Measurements from ENCODE around the gene SYT2.

SYT2 gene

DNA sequence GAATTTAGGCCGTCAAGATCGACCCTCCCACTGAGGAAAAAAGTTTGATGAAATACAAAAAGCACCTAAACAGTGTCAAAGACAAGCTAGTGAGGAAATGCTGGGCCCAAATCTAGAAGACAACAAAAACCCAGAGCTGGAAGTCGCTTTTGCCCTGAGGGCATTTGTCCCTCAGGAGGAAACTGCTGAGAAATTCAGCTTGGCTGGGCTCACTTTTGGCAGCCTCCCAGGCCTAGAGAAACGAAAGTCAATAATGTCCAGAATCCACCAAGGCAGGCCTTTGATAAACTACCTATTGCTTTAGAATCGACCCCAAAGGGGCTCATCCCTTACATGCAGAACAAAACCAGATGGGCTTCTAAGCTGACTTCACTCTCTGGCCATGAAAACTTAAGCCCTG lies 38.9 kb downstream of the SYT2 start:
- DNase-seq, result peak in 1 of 2 experiments; percentile 48

DNA sequence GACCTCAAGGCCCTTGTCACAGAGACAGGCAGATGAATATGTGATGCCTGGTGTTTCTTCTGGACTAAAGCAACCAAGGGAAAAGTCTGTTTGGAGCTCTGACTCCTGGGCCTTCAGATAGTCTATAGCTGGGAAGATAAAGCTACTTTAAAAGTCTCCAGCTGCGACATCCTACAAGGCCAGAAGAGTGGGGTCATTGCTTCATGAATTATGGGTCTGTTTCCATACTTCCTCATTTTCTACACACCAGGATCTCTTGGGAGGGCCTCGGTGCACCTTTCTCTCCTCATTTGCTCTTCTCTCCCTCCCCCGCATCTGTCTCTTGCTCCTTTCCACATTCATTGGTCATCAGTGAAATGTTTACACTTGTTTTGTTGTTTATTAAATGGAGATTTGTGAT lies 44.8 kb downstream of the SYT2 start:
- no peak for DNase-seq

DNA sequence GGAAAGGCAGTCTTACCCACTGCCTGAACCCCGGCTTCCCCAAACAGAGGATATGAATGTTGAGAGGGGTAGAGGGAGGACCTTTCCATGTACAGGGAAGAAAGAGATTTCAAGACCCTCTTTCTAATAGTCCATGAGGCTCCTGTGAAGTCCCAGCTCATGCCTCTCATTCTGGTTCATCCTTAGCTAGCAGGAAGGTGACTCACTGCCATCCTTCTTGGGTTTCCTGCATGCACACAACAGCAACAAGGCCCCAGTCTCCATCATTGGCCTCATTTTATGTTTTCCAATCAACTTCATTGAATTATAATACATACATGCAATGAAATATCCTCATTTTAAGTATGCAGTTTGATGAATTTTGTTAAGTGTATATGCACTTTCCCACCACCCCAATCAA lies 46.2 kb downstream of the SYT2 start:
- no peak for DNase-seq

DNA sequence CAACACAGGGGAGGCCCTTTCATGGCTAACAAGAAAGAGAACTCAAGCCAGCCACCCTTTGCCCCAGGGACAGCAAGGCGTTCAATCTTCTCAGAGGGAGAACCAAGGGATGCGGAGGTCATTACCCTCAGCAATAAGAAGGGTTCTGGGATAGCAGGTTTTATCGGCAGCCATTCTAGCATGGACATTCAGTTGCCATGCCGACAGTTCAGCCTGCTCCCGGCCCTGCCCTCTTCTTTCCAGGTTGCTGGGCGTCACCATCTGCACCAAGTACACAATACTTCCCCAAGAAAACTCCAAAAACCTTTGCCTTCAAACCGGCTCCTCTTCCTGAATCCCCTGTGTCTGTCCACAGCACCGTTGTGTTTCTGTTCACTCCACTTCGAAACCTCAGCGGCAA lies 47.1 kb downstream of the SYT2 start:
- no peak for DNase-seq

DNA sequence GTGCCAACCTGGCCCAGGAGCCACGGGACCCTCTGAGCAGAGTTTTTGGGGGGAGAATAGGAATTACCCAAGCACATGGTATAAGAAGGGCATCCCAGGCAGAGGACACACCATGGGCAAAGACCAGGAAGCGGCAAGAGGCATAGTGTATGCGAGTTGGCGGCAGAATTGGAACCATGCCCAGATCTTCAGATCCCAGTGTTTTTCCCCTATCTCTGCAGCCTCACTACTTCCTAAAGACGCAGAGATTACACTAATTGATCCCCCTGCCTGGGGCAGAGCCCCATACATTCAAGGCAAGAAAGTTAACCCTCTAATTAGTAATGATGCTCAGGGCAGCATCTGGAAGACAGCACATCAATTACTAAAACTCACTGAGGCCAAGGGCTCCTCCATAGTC lies 48.2 kb downstream of the SYT2 start:
- peak in 1 of 2 experiments; percentile 50 for DNase-seq

DNA sequence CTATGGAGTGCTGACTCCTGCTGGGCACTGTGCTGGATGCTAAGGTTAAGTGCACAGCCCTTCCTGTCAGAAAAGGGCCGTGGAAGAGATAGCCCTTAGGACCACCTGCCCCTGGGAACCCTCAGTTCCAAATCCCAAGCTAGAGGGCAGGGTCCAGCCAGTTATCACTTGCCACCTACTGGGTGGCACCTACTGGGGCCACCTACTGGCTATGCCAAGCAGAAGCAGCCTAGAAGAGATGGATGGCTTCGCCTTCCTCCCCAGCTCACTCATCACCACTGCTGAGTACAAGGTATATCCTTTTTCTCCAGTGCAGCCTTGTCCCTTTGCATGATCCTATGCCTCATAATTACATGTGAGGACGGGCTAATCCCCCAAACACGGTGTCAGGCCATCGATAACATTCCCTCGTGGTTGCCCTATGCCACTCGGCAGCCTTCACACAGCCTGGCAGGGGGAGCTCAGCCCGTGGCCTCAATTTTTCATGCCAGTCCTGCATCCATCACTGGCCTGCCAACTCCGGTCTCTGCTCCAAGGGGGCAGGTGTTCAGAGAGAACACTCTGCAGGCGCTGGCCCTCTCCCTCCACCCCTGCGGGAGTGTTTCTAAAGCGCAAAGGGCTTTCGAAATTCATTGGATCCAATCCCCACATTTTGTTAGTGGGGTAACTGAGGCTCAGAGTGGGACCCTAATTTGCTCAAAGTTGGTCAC lies 49.0 kb downstream of the SYT2 start:
- no peak for DNase-seq

DNA sequence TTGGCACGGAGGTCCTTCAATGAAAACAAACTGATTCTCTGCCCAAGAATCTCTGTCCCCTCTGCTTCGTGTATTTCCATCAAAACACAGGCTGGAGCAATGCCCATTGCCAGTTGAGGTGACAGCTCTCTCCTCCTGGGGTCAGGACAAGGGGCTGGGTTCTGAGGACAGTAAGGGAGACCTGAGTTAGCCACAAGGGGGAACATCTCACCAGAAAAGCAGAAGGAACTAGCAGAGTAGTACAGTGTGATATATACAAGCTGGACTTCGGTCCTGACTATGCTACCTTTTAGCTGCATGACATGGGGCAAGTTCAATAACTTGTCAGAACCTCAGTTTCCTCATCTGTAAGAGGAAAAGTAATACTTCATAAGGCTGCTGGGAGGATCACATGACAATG lies 50.3 kb downstream of the SYT2 start:
- DNase-seq, result no peak

DNA sequence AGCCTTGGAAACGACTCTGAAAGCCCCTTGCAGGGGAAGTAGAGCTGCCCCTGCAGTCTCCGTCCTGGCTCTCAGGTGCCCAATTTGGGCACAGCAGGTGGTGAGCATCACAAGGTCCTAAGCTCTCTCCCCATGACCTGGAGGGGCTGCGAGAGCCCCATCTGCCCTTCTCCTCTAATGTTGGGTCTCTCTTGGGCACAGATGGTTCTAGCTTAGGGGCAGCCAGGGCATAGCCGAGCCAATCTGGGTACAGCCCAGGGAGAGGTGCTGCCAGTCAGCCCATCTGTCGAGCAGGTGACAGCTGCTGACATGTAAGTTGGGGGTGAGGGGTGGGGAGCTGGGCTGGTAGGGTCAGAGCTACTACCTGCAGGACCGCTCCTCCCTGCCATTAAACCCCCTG lies 50.7 kb downstream of the SYT2 start:
- DNase-seq, result peak in 1 of 2 experiments; percentile 70

DNA sequence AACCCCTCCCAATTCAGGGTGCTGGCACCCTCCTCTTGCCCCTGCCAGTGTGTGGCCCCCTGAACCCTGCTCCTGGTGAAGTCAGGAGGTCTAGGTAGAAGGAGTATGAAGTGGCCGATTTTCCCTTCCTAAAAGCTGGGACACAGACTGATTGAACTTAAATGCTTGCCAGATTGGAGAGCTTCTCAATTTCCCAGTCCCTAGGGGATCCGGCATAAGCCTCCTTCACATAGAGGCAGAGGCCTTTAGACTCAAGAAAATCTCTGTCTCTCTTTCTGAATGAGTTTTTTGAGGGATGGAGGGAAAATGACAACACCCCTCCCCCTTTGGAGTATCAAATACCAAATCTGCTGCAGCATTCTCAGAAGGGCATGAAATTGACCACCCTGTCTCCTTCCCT lies 51.5 kb downstream of the SYT2 start:
- peak in 1 of 2 experiments; percentile 34 for DNase-seq

DNA sequence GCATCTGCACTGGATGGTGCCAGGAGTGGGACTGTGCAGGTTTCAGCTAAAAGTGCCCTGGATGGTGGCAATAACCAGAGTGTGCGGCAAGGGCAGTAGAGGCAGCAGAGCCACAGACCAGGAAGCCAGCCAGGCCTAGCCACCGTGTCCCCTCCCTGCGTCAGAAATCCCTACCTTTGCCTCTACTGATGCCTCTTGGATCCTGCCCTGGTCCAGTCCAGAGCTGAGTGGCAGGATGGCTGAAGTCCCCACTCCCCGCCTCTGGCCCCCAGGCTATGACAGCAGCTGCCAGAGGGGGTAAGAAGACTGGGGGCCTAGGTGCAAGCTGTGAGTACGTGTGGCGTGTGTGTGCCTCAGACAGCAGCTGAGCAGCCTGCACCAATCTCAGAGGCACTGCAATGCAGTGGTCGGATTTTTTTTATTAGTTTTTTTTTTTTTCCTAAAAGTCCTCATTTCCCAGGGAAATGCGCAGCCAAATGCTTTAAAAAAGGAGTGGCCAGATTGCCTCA lies 51.9 kb downstream of the SYT2 start:
- DNase-seq, result no peak

DNA sequence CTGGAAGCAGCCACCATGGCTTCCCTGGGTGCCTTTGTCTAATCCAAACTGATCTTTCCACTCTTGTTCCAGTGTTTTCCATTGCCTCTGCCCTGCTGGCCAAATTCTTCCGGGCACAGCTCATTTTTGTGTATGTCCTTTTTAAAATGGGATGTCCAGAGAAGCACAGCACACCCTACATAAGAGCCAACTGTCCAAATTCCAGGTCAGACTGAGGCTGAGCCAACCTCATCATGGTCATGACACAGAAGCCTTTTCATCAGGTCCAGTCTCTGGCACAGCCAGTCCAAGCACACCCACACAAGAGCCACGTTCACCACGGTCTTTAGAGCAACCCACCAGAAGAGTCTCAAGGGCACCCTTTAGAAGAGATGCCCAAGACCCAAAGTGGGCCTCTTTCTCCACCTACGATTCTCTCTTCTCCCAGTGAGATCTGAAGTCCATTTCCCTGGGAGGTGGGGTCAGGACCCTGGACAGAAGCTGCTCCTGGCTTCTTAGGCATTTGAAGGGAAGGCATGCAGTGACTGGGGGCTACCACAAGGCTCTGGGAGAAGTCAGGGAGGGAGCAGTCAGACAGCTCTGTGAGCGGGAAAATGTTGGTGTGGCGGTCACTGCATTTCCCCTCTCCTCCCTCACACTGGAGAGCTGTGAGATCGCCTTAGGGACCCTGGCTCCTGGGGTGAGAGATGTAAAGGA lies 53.2 kb downstream of the SYT2 start:
- DNase-seq, result no peak

DNA sequence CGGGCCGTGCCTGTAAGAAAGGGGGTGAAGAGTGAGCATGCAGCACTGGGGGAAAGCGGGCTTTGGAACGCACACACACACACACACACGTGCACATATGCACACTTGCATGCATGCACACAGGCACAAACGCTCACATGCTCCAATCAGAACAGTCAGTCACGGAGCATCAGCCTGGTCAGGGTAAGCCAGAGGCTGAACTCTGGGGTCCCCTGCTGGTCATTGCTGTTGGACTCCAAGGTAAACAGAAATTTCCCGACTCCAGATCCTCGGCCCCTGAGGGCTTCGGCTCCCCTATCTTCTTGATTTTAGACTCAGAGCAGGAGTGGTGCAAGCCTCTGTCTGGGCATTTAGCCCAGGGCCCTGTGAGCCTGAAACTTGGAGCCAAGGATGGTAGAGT lies 54.2 kb downstream of the SYT2 start:
- DNase-seq, result no peak

DNA sequence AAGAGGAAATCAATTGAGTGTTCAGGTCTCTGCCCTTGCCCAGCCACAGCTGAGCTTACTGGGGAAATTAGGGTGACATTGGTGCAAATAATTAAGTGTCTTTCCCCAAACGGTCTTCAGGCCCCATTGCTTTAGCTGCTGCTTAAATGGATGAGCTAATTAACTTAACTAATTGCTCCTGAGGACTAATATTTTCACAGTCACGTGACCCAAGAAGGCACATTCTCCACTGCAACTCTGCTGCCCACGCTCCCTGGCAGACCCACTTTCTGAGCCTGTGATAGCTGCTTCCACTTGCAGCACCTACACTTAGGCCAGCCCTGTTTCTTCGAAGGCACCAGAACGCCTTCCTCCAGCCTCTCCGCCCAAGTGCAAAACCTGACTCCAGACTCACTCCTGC lies 56.2 kb downstream of the SYT2 start:
- DNase-seq, result no peak

DNA sequence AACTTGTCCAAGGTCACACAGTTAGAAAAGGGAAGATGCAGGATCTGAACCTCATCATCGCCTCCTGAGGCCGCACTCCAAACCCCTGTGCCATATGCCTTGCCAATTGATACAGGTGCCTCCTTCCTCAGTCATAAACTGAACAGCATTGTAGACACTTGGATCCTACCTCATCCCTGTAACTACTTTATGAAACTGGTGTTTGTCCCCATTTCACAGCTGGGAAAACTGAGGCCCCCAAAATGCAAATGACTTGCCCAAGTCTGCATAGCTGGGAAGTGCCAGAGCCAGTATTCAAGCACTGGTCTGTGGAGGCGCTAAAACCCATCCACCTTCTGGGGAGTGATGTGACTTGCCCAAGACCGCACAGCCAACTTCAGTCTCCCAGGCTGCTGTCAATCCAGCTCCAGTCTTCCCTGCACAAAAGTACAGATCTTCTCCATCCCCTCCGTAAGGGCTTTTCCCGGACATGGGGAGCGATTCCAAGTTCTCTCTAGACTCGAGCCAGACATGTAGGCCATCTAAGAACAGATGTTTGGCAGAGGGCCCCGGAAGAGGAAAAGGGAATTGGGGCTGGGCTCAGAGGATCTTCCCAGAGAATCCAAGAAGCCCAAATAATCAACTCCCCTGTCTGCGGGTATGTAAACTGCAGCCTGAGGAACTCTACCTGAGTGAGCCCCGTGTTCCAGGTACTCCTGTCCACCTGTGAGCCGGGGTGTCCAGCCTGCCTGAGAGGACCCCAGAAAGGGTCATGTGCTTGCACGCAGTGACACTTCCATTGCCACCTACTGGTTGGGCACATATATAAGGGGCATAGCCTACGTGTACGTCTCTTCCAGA lies 60.5 kb downstream of the SYT2 start:
- peak; percentile 37 to 71 for DNase-seq

DNA sequence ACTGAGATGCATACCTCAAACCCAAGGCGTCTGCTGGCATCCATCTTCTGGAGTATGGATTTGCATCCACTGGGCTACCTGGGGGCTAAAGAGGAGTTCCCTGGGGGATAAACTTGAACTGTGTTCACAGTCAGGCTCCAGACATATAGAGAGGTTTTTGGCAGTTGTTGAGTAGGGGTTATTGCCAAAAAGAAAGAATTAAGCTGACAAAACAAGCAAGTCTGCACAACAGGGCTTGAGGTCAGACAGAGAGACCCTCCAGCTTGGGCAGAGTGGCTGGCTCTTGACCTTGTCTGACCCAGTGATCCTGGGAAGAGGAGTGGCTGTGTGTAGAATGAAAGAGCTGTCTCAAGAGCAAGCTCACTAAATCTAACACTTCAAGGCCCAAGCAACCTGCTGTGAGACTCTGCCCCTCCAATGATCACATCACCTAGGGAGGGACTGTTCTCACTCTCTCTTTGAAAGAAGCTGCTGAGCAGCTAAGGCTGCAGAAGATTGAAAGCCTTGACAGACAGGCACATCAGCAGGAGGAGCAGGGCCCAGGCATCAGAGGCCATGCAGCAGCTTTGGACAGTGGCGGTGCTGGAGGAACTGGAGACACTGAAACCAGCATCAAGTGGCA lies 61.5 kb downstream of the SYT2 start:
- DNase-seq, result no peak

DNA sequence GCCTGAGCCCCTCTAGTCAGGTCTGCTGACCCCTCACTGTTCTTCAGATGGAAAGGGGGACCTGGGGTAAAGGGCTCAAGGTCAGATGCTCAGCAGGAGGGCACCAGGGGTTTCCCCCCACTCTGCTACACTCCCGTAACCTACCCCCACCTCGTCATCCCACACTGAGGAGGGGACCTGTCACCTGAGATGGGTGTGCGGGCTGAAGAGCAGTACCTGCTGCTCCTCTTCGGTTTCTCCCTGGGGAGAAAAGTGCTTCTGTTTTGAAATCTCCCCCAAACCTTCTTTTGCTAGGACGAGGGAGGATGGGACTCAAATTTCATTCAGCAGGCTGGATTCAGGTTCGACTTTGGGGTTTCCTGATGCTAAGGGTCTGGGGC lies 65.2 kb downstream of the SYT2 start:
- no peak for DNase-seq

DNA sequence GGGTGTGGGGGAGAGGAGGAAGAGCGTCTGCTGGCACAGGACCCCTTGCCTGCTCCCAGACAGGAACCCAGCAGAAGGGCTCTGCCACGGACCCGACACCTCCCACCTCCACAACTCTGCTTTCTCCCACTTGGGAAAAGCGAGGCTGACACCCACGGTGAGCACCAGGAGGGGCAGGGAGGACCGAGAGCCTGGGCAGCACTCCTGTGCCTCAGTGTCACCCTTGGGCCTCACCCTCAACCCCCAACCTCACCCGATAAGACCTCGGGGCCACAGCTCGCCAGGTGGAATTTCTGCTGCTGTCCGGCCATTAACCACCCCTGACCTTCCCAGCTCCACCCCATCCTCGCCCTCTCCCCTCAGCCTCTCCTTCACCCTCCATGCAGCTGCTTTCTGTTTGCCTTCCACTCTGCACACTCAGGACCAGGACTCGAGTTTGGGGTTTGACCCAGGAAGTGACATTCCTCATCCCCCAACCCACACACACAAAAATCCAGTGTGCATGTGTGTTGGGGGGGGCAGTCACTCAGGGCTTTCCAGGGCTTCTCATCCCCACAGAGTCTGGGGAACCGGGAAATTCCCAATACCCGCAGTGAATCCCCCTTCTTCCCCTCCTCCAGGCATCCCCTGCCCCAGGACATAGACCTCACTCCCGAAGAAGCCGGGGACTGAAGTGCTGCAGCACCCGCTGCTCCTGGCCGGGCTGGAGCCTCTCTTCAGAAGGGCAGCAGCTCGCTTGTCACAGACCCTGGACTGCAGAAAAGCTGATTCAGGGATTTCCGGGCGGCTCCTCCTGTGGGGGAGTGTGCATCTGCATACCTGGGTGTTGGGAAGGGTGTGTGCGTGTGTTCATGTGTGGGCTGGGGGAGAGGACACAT lies 65.8 kb downstream of the SYT2 start:
- no peak for DNase-seq

DNA sequence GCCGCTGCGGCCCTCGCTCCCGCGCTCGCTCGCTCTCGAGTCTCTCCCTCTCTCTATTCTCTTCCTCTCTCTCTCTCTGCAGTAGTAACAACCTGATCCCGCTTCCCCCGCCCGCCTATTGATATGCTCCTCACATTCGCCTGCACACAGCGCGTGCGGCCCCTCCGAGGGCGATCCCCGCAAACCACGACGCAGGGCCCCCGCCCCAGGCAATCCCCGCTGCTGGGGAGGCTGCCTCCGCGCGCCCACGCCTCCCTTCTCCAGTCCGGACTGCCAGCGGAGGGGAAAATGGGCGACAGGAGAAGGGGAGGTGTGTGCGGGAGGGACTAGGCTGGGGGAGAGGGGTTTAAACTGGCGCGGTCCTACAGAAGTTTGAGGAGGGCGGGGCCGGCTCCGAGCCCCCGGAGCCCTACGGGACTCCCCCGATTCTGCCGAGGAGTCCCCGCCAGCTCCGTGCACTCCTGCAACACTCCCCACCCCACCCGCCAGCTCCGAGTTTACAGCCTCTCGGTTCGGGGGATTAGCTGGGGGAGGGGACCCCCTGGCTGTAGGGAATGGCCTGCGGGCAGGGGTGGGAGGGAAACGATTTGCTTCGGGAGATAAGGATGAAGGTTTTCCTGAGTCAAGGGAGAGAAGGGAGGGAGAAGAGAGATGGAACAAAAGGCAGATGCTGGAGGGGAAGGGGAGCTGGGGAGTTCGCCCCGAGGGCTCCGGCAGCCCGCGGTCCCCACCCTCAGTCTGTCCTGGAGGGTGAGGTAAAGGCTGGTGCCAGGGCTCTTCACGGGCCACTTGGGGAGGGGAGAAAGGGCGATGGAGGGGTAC lies 66.6 kb downstream of the SYT2 start:
- DNase-seq, result no peak

DNA sequence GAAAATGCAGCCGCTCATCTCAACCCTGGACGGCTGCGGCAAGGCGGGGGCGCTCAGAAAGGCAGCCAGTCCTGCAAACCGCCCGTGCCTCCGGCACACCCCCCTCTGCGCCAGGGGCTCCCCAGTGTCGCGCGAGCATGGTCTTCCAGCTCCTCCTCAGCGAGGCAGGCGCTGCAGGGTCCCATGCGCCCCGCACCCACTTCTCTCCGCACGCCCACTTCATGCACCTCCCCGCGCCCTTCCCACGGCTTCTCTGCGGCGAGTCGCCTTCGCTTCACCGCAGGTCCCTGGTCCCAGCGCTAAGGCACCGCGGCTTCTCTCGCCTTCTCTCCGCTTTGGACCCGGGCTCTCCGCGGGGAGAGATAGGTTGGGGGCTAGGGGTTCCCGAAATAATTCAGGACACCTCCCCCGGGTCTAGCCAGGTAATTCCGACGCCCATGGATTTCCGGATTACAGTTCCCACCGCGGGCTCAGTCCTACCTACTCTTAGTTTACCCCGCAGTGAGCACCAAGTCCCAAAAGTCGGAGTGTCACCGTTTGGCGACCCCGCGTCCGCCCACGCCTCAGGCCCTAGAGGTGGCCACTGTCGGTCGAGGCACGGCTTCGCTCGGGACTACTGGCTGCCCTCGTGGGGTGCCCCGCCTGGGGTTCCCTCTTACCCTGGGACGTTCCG lies 67.5 kb downstream of the SYT2 start:
- no peak for DNase-seq

DNA sequence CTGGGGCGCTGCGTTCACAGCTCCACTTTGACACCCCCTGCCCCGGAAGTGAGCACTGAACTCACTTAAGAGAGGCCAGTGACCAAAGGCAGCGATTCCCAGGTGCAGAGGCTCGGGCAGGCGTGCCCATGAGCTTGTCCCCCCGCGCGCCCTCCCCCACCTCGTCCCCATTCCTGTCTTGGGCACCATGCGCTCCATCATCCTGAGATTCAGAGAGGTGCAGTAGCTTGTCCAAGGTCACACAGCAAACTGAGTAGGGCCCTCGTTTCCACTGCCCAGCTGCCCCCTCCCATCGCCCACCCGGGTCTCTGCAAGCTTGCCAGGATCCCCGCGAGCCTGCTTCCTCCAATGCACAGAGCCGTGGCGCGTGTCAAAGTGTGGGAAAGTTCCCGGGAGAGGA lies 68.0 kb downstream of the SYT2 start:
- no peak for DNase-seq

DNA sequence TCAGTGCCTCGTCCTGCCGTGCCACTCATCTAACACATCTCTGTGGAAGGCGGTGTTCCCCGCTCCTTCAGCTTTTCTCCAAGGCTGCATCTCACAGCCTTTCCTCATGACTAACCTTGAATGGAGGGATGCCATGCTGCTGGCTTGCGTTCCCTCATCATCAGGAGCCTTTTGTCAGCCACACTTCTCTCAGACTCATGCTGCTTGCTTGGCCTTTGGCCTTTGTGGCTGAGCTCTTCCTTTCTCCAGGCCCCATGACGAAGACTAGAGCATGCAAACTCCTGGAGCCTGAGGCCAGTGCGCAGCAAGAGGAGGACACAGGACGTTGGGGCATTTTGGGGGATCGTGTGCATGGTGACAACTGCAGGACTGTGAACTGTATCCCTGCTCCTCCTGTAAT lies 70.8 kb downstream of the SYT2 start:
- peak in 1 of 2 experiments; percentile 21 for DNase-seq

Measured in NCI-H446 (cell line).